ENCODE data around the gene NKD2. TPM values are rescaled to one million over a fixed set of nuclear protein-coding genes. Genes with fewer than 3 reads are reported as not detected.

Gene NKD2
- total and polyA plus RNA-seq, 2 experiments from 2014 or later = 9.0 to 11.9 TPM

GRCh38 chr5:1029282-1029944 lies 20.8 kb downstream of the NKD2 start:
- H2AFZ ChIP-seq = no peak overlapping the region
- H3K4me1 ChIP-seq (ENCODE audit: insufficient read depth) = no peaks in the 10 kb centered on the region
- Mint-ChIP-seq H3K27me3 (ENCODE audit: insufficient read depth, low read depth, poor library complexity) (peaks cover 6% of the 10 kb centered on the region), H3K4me3 (no peak overlapping the region), H3K9me3 (no peaks in the 10 kb centered on the region), H3K4me1 (no peaks in the 10 kb centered on the region; the same call in 2 of the 3 replicates), H3K27ac (no peak overlapping the region), H3K36me3 (ENCODE audit: low read depth) (no peaks in the 10 kb centered on the region)
- ATAC-seq (no peak), DNase-seq (ENCODE audit: low spot score) (no peak)
- H3K79me2 ChIP-seq (replicated peaks; ENCODE audit: insufficient read depth) = no peaks in the 10 kb centered on the region
- no peaks in the 10 kb centered on the region for H3F3A ChIP-seq (replicated peaks; ENCODE audit: low read depth)
- no peak overlapping the region for H3K4me2 ChIP-seq
- no peaks in the 10 kb centered on the region for H3K9me2 ChIP-seq (ENCODE audit: insufficient read depth)
- H3K27me3 ChIP-seq (ENCODE audit: insufficient read depth) = no peaks in the 10 kb centered on the region
- no peaks in the 10 kb centered on the region for H4K20me1 ChIP-seq (replicated peaks; ENCODE audit: insufficient read depth)
- no peak overlapping the region for H3K27ac ChIP-seq (ENCODE audit: low read depth)
- H3K4me3 ChIP-seq = no peak overlapping the region
- TF ChIP-seq JUNB (IDR thresholded peaks at IDR 0.05; ENCODE audit: unreplicated experiment) = no peak
- TF ChIP-seq STAT1 (IDR thresholded peaks at IDR 0.05; ENCODE audit: unreplicated experiment) = no peak
- no peak for TF ChIP-seq ZNF114 (CRISPR knock-in tag; IDR thresholded peaks at IDR 0.05)
- no peak for TF ChIP-seq ETS1 (IDR thresholded peaks at IDR 0.05)
- TF ChIP-seq, protein P1, sequence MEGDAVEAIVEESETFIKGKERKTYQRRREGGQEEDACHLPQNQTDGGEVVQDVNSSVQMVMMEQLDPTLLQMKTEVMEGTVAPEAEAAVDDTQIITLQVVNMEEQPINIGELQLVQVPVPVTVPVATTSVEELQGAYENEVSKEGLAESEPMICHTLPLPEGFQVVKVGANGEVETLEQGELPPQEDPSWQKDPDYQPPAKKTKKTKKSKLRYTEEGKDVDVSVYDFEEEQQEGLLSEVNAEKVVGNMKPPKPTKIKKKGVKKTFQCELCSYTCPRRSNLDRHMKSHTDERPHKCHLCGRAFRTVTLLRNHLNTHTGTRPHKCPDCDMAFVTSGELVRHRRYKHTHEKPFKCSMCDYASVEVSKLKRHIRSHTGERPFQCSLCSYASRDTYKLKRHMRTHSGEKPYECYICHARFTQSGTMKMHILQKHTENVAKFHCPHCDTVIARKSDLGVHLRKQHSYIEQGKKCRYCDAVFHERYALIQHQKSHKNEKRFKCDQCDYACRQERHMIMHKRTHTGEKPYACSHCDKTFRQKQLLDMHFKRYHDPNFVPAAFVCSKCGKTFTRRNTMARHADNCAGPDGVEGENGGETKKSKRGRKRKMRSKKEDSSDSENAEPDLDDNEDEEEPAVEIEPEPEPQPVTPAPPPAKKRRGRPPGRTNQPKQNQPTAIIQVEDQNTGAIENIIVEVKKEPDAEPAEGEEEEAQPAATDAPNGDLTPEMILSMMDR (conservative IDR thresholded peaks at IDR 0.05; ENCODE audit: low read depth in 2 of 2) = no peak
- no peak for TF ChIP-seq NANOG (IDR thresholded peaks at IDR 0.05; ENCODE audit: borderline replicate concordance)
- TF ChIP-seq, protein P2, sequence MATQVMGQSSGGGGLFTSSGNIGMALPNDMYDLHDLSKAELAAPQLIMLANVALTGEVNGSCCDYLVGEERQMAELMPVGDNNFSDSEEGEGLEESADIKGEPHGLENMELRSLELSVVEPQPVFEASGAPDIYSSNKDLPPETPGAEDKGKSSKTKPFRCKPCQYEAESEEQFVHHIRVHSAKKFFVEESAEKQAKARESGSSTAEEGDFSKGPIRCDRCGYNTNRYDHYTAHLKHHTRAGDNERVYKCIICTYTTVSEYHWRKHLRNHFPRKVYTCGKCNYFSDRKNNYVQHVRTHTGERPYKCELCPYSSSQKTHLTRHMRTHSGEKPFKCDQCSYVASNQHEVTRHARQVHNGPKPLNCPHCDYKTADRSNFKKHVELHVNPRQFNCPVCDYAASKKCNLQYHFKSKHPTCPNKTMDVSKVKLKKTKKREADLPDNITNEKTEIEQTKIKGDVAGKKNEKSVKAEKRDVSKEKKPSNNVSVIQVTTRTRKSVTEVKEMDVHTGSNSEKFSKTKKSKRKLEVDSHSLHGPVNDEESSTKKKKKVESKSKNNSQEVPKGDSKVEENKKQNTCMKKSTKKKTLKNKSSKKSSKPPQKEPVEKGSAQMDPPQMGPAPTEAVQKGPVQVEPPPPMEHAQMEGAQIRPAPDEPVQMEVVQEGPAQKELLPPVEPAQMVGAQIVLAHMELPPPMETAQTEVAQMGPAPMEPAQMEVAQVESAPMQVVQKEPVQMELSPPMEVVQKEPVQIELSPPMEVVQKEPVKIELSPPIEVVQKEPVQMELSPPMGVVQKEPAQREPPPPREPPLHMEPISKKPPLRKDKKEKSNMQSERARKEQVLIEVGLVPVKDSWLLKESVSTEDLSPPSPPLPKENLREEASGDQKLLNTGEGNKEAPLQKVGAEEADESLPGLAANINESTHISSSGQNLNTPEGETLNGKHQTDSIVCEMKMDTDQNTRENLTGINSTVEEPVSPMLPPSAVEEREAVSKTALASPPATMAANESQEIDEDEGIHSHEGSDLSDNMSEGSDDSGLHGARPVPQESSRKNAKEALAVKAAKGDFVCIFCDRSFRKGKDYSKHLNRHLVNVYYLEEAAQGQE (IDR thresholded peaks at IDR 0.05; ENCODE audit: unreplicated experiment) = no peak
- TF ChIP-seq CREB1 (CRISPR knock-in tag; IDR thresholded peaks at IDR 0.05; ENCODE audit: low read depth) = no peak
- TF ChIP-seq, protein P3, sequence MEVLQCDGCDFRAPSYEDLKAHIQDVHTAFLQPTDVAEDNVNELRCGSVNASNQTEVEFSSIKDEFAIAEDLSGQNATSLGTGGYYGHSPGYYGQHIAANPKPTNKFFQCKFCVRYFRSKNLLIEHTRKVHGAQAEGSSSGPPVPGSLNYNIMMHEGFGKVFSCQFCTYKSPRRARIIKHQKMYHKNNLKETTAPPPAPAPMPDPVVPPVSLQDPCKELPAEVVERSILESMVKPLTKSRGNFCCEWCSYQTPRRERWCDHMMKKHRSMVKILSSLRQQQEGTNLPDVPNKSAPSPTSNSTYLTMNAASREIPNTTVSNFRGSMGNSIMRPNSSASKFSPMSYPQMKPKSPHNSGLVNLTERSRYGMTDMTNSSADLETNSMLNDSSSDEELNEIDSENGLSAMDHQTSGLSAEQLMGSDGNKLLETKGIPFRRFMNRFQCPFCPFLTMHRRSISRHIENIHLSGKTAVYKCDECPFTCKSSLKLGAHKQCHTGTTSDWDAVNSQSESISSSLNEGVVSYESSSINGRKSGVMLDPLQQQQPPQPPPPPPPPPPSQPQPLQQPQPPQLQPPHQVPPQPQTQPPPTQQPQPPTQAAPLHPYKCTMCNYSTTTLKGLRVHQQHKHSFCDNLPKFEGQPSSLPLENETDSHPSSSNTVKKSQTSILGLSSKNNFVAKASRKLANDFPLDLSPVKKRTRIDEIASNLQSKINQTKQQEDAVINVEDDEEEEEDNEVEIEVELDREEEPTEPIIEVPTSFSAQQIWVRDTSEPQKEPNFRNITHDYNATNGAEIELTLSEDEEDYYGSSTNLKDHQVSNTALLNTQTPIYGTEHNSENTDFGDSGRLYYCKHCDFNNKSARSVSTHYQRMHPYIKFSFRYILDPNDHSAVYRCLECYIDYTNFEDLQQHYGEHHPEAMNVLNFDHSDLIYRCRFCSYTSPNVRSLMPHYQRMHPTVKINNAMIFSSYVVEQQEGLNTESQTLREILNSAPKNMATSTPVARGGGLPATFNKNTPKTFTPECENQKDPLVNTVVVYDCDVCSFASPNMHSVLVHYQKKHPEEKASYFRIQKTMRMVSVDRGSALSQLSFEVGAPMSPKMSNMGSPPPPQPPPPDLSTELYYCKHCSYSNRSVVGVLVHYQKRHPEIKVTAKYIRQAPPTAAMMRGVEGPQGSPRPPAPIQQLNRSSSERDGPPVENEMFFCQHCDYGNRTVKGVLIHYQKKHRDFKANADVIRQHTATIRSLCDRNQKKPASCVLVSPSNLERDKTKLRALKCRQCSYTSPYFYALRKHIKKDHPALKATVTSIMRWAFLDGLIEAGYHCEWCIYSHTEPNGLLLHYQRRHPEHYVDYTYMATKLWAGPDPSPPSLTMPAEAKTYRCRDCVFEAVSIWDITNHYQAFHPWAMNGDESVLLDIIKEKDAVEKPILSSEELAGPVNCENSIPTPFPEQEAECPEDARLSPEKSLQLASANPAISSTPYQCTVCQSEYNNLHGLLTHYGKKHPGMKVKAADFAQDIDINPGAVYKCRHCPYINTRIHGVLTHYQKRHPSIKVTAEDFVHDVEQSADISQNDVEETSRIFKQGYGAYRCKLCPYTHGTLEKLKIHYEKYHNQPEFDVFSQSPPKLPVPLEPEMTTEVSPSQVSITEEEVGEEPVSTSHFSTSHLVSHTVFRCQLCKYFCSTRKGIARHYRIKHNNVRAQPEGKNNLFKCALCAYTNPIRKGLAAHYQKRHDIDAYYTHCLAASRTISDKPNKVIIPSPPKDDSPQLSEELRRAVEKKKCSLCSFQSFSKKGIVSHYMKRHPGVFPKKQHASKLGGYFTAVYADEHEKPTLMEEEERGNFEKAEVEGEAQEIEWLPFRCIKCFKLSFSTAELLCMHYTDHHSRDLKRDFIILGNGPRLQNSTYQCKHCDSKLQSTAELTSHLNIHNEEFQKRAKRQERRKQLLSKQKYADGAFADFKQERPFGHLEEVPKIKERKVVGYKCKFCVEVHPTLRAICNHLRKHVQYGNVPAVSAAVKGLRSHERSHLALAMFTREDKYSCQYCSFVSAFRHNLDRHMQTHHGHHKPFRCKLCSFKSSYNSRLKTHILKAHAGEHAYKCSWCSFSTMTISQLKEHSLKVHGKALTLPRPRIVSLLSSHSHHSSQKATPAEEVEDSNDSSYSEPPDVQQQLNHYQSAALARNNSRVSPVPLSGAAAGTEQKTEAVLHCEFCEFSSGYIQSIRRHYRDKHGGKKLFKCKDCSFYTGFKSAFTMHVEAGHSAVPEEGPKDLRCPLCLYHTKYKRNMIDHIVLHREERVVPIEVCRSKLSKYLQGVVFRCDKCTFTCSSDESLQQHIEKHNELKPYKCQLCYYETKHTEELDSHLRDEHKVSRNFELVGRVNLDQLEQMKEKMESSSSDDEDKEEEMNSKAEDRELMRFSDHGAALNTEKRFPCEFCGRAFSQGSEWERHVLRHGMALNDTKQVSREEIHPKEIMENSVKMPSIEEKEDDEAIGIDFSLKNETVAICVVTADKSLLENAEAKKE (CRISPR knock-in tag; IDR thresholded peaks at IDR 0.05) = no peak
- no peak for TF ChIP-seq POLR2AphosphoS5 (IDR thresholded peaks at IDR 0.05; ENCODE audit: low read depth)
- no peak for TF ChIP-seq ZNF331 (CRISPR knock-in tag; IDR thresholded peaks at IDR 0.05; ENCODE audit: low read depth)
- no peak for TF ChIP-seq EZH2 (IDR thresholded peaks at IDR 0.05; ENCODE audit: low read depth, unreplicated experiment)
- no peak for TF ChIP-seq EZH2phosphoT487 (IDR thresholded peaks at IDR 0.05; ENCODE audit: unreplicated experiment)
- no peaks in the 10 kb centered on the region for H3K36me3 ChIP-seq (ENCODE audit: insufficient read depth)

All from GM23338 (cell line).